OCI-LY1 (cell line): Measurements from ENCODE around the gene MON1A.

Experiments used
- H2AFZ ChIP-seq: fragments of 200-600 bp; sonication (generic), shearing (Covaris generic); 2 replicates; pipeline ENCODE4 v1.6.0; 2014; ENCODE audit warnings: antibody characterized with exemption, mild to moderate bottlenecking, low read length
- H3F3A ChIP-seq: fragments of 200-600 bp; sonication (generic), shearing (Covaris generic); 2 replicates; pipeline ENCODE4 v1.6.0; 2014; ENCODE audit warnings: mild to moderate bottlenecking, antibody characterized with exemption, low read length, moderate library complexity; ENCODE audit not compliant: insufficient read depth
- H3K27ac ChIP-seq: fragments of 200-600 bp; sonication (generic); 2 replicates; pipeline ENCODE4 v1.5.1; 2014; ENCODE audit warnings: low read length, mixed run types, mild to moderate bottlenecking, low read depth; ENCODE audit not compliant: poor library complexity, severe bottlenecking
- H3K27me3 ChIP-seq: fragments of 200-600 bp; sonication (generic); 2 replicates; pipeline ENCODE4 v1.6.0; 2014; ENCODE audit warnings: antibody characterized with exemption, mild to moderate bottlenecking, low read length, moderate library complexity; ENCODE audit not compliant: insufficient read depth
- H3K36me3 ChIP-seq: fragments of 200-600 bp; sonication (generic); 2 replicates; pipeline ENCODE4 v1.6.1; 2014; ENCODE audit warnings: mild to moderate bottlenecking, antibody characterized with exemption, low read length, moderate library complexity, mixed read lengths; ENCODE audit not compliant: insufficient read depth
- H3K4me1 ChIP-seq: fragments of 200-600 bp; sonication (generic); 2 replicates; pipeline ENCODE4 v1.5.1; 2014; ENCODE audit warnings: mild to moderate bottlenecking, low read length, moderate library complexity; ENCODE audit not compliant: insufficient read depth, severe bottlenecking
- H3K4me2 ChIP-seq: fragments of 200-600 bp; sonication (generic), shearing (Covaris generic); 2 replicates; pipeline ENCODE4 v1.6.1; 2014; ENCODE audit warnings: low read length
- H3K4me3 ChIP-seq: fragments of 200-600 bp; sonication (generic); 2 replicates; pipeline ENCODE4 v1.5.1; 2014; ENCODE audit warnings: low read length, low read depth, mild to moderate bottlenecking, mixed read lengths; ENCODE audit not compliant: poor library complexity, severe bottlenecking
- H3K79me2 ChIP-seq: fragments of 200-600 bp; shearing (Covaris generic); 2 replicates; pipeline ENCODE4 v1.6.1; 2016; ENCODE audit warnings: mixed run types, low read length, mixed read lengths; ENCODE audit not compliant: insufficient read depth
- H3K9ac ChIP-seq: fragments of 200-600 bp; sonication (generic), shearing (Covaris generic); 2 replicates; pipeline ENCODE4 v1.6.1; 2014; ENCODE audit warnings: mild to moderate bottlenecking, low read length, mixed read lengths
- H3K9me2 ChIP-seq: fragments of 200-600 bp; sonication (generic), shearing (Covaris generic); 2 replicates; pipeline ENCODE4 v1.6.1; 2014; ENCODE audit warnings: low read depth, mild to moderate bottlenecking, low read length, mixed read lengths
- H3K9me3 ChIP-seq: fragments of 200-600 bp; shearing (Covaris generic); 2 replicates; pipeline ENCODE4 v1.6.1; 2014; ENCODE audit warnings: low read length, mixed read lengths
- H4K20me1 ChIP-seq: fragments of 200-600 bp; sonication (generic), shearing (Covaris generic); 2 replicates; pipeline ENCODE4 v1.6.0; 2016; ENCODE audit warnings: mild to moderate bottlenecking, low read length; ENCODE audit not compliant: insufficient read depth
- EZH2 ChIP-seq: fragments of 200-600 bp; sonication (generic), shearing (Covaris generic); IDR thresholded peaks from 2 replicates; pipeline ENCODE4 v1.8.0; 2017; ENCODE audit warnings: borderline replicate concordance, mixed run types, mild to moderate bottlenecking, antibody characterized with exemption, low read length, moderate library complexity, mixed read lengths
- TF ChIP-seq, protein P1 (sequence below): fragments of 200-600 bp; sonication (generic), shearing (Covaris generic); IDR thresholded peaks from 2 replicates; pipeline ENCODE4 v1.5.1; 2017; ENCODE audit warnings: mild to moderate bottlenecking, antibody characterized with exemption, low read length, moderate library complexity, mixed read lengths

MON1A gene

DNA sequence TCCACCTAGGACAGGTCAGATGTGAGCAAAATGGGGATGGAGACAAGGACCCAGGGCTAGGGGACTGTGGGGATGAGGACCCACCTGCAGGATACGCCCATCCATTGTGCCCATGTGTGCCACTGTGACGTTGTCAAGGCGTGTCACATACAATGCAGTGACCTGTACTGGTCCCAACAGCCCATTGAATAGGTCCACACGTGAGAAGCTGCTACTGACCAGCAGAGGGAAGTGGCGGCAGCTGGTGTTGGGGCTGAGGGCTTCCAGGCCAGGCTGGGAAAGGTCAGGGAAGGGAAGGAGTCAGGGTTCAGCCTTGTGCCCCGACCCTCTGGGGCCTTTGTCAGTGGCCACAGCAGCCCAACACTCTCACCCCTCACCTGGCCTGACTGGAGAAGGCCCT is 30.6 kb downstream of the MON1A start:
- Histone ChIP-seq H3K9me2 (no peaks in the 10 kb centered on the region), H3K9ac (no peak overlapping the region), H3K79me2 (no peaks in the 10 kb centered on the region), H3K9me3 (no peaks in the 10 kb centered on the region), H2AFZ (no peak overlapping the region), H3K36me3 (no peaks in the 10 kb centered on the region), H3F3A (no peaks in the 10 kb centered on the region), H3K27me3 (no peaks in the 10 kb centered on the region), H3K4me3 (no peak overlapping the region), H3K4me1 (peaks cover 17% of the 10 kb centered on the region), H4K20me1 (no peaks in the 10 kb centered on the region), H3K4me2 (no peak overlapping the region), H3K27ac (no peak overlapping the region)
- TF ChIP-seq EZH2: no peak
- TF ChIP-seq, protein P1, sequence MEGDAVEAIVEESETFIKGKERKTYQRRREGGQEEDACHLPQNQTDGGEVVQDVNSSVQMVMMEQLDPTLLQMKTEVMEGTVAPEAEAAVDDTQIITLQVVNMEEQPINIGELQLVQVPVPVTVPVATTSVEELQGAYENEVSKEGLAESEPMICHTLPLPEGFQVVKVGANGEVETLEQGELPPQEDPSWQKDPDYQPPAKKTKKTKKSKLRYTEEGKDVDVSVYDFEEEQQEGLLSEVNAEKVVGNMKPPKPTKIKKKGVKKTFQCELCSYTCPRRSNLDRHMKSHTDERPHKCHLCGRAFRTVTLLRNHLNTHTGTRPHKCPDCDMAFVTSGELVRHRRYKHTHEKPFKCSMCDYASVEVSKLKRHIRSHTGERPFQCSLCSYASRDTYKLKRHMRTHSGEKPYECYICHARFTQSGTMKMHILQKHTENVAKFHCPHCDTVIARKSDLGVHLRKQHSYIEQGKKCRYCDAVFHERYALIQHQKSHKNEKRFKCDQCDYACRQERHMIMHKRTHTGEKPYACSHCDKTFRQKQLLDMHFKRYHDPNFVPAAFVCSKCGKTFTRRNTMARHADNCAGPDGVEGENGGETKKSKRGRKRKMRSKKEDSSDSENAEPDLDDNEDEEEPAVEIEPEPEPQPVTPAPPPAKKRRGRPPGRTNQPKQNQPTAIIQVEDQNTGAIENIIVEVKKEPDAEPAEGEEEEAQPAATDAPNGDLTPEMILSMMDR: no peak

DNA sequence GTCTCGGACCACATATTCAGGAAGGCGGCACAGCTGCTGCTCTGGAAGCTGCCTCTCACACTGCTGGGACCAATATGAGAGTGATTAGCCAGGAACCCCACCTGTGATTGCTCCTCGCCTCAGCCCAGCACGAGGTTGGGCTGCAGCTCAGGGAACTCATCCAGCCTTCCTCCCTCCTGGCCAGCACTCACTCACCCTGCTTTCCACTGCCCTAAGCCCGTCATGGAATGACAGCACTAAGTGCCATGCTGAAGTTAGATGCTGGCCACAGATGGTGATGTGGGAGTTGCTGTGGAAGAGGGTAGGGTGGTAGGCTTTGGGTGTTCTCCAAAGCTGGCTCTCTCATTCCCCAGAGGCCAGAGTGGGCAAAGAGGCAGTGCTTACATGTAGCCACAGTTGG is 33.3 kb downstream of the MON1A start:
- H3K9me2 ChIP-seq: no peaks in the 10 kb centered on the region
- no peaks in the 10 kb centered on the region for H3K79me2 ChIP-seq
- H3K27me3 ChIP-seq: no peaks in the 10 kb centered on the region
- no peak overlapping the region for H3K4me2 ChIP-seq
- TF ChIP-seq, protein P1: no peak
- no peak for TF ChIP-seq EZH2
- no peaks in the 10 kb centered on the region for H3F3A ChIP-seq
- H3K4me3 ChIP-seq: no peak overlapping the region
- no peaks in the 10 kb centered on the region for H3K4me1 ChIP-seq
- H3K27ac ChIP-seq: no peak overlapping the region
- H4K20me1 ChIP-seq: no peaks in the 10 kb centered on the region
- H3K36me3 ChIP-seq: no peaks in the 10 kb centered on the region
- no peak overlapping the region for H3K9ac ChIP-seq
- H3K9me3 ChIP-seq: no peaks in the 10 kb centered on the region
- H2AFZ ChIP-seq: no peak overlapping the region

DNA sequence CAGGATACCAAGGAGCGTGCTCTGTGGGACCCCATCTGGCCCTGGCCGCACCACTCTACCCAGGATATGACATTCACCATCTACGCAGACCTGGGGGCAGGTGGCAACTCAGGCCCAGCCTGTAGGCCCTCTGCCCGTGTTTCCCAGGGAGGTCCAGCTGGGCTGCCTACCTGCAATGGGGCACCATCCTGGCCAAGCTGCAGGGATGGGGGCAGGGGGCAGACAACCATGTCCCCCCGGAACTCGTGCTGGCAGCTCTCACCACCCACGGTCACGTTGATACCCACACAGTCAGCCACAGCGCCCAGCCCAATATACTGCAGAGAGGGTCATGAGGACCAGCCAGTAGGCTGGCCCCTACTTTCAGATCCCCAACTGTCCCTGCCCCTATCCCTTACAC is 33.8 kb downstream of the MON1A start:
- Histone ChIP-seq H3K27ac (no peak overlapping the region), H4K20me1 (no peaks in the 10 kb centered on the region), H3K79me2 (no peaks in the 10 kb centered on the region), H3F3A (no peaks in the 10 kb centered on the region), H3K27me3 (no peaks in the 10 kb centered on the region), H3K9ac (no peak overlapping the region), H3K4me1 (no peaks in the 10 kb centered on the region), H3K9me2 (no peaks in the 10 kb centered on the region), H2AFZ (no peak overlapping the region), H3K9me3 (no peaks in the 10 kb centered on the region), H3K4me2 (no peak overlapping the region), H3K36me3 (no peaks in the 10 kb centered on the region), H3K4me3 (no peak overlapping the region)
- TF ChIP-seq, protein P1: no peak
- no peak for TF ChIP-seq EZH2
